A549 (cell line): Measurements from ENCODE around the gene HMG20A. TPM values are rescaled to one million over a fixed set of nuclear protein-coding genes. Genes with fewer than 3 reads are reported as not detected.
A peak's percentile ranks its signal among the peaks of the same experiment; 100 is the strongest.

ENCODE experiments used
- ATAC-seq, 2 experiments: fragments of 200-7000 bp in 1 of 2; fragments of >200 bp in 1 of 2; cut with Nextera tagmentation in 1 of 2; cut with Tn5 transposase in 1 of 2; 3 replicates each; pipeline versions ENCODE4 v1.8.0 to v1.9.1; 2018 to 2020; ENCODE audit warnings: mild to moderate bottlenecking in 1 of 2, moderate library complexity in 1 of 2
- CTCF ChIA-PET: fragments of 300-600 bp; sonication (Branson Sonifier 250); formaldehyde crosslinking; extraction: SDS; loops from one replicate; lab custom pipeline; 2021; ENCODE audit warnings: antibody characterized with exemption, inconsistent platforms; lab: Yijun Ruan, JAX
- POLR2A ChIA-PET: fragments of 350-600 bp; formaldehyde crosslinking; extraction: SDS; loops from one replicate; lab custom pipeline; 2021; ENCODE audit warnings: antibody characterized with exemption, inconsistent platforms; lab: Yijun Ruan, JAX
- DNase-seq, 2 experiments: peaks; one replicate each; pipeline versions ENCODE4 v3.0.0 to v3.0.0-alpha.2; 2011 to 2016; ENCODE audit warnings: low read depth in 1 of 2, low spot score in 1 of 2
- FAIRE-seq: peaks from 2 replicates; lab custom pipeline; 2011; peaks lifted over from hg19 to GRCh38; lab: Jason Lieb, UNC
- H3K27ac ChIP-seq, 2 experiments: fragments of >200 bp; sonication (Bioruptor Twin); formaldehyde crosslinking; 3 replicates each; pipeline ENCODE4 v1.5.1; 2016 to 2017
- H3K4me1 ChIP-seq: fragments of >200 bp; sonication (Bioruptor Twin); formaldehyde crosslinking; 3 replicates; pipeline ENCODE4 v1.6.1; 2016
- H3K4me2 ChIP-seq: fragments of >200 bp; sonication (Bioruptor Twin); formaldehyde crosslinking; 3 replicates; pipeline ENCODE4 v1.6.1; 2016
- H3K4me3 ChIP-seq: fragments of >200 bp; sonication (Bioruptor Twin); formaldehyde crosslinking; 3 replicates; pipeline ENCODE4 v1.5.1; 2016
- H3K9me3 ChIP-seq: fragments of >200 bp; sonication (Bioruptor Twin); formaldehyde crosslinking; 3 replicates; pipeline ENCODE4 v1.6.1; 2016
- ATOH8 ChIP-seq: fragments of 250-450 bp; sonication (Bioruptor Pico); IDR thresholded peaks from 2 replicates; pipeline ENCODE4 v1.5.0; 2020; ENCODE audit warnings: low read depth, mild to moderate bottlenecking, moderate library complexity
- BCL3 ChIP-seq: fragments of >200 bp; sonication (Bioruptor Twin); formaldehyde crosslinking; IDR thresholded peaks from 3 replicates; pipeline ENCODE4 v1.6.1; 2016
- BHLHE40 ChIP-seq: IDR thresholded peaks from 2 replicates; pipeline ENCODE4 v1.6.1; 2012; ENCODE audit warnings: low read depth, low read length, inconsistent platforms
- CBX8 ChIP-seq: fragments of 200-600 bp; sonication (generic); IDR thresholded peaks from 2 replicates; pipeline ENCODE4 v1.6.1; 2016
- CEBPB ChIP-seq, 2 experiments: fragments of >200 bp in 1 of 2; sonication (Bioruptor Twin) in 1 of 2; formaldehyde crosslinking in 1 of 2; IDR thresholded peaks; 2 replicates each; pipeline ENCODE4 v1.6.1; 2012 to 2016
- E2F6 ChIP-seq: IDR thresholded peaks from 2 replicates; pipeline ENCODE4 v1.6.1; 2012; ENCODE audit warnings: low read depth, borderline replicate concordance
- EHMT2 ChIP-seq: fragments of 200-600 bp; sonication (generic); IDR thresholded peaks from 2 replicates; pipeline ENCODE4 v1.6.1; 2016; ENCODE audit warnings: antibody characterized with exemption, low read depth, mild to moderate bottlenecking, moderate library complexity
- FOSB ChIP-seq: fragments of 250-450 bp; sonication (Bioruptor Pico); IDR thresholded peaks from 2 replicates; pipeline ENCODE4 v1.5.0; 2020; ENCODE audit warnings: mild to moderate bottlenecking, moderate library complexity
- FOSL2 ChIP-seq, 2 experiments: fragments of 450-650 bp in 1 of 2; fragments of >200 bp in 1 of 2; sonication (Bioruptor Twin) in 1 of 2; formaldehyde crosslinking; IDR thresholded peaks; 2 replicates each; pipeline versions ENCODE4 v1.5.0 to v1.6.1; 2016 to 2020; ENCODE audit warnings: mild to moderate bottlenecking in 1 of 2, moderate library complexity in 1 of 2
- GATA3 ChIP-seq: IDR thresholded peaks from 2 replicates; pipeline ENCODE4 v1.6.1; 2012; ENCODE audit warnings: borderline replicate concordance
- HDAC2 ChIP-seq: fragments of 200-600 bp; sonication (generic); IDR thresholded peaks from 2 replicates; pipeline ENCODE4 v1.6.1; 2016
- HMGXB4 ChIP-seq: fragments of 250-450 bp; sonication (Bioruptor Pico); IDR thresholded peaks from 2 replicates; pipeline ENCODE4 v1.5.0; 2021; ENCODE audit warnings: mild to moderate bottlenecking, moderate library complexity, borderline replicate concordance
- HOXB13 ChIP-seq: fragments of 250-450 bp; sonication (Bioruptor Pico); IDR thresholded peaks from 2 replicates; pipeline ENCODE4 v1.5.0; 2020; ENCODE audit warnings: low read depth, mild to moderate bottlenecking, moderate library complexity
- HOXB5 ChIP-seq: fragments of 250-450 bp; sonication (Bioruptor Pico); IDR thresholded peaks from 2 replicates; pipeline ENCODE4 v1.5.0; 2020; ENCODE audit warnings: mild to moderate bottlenecking, moderate library complexity
- JUNB ChIP-seq: fragments of >200 bp; sonication (Bioruptor Twin); formaldehyde crosslinking; IDR thresholded peaks from 2 replicates; pipeline ENCODE4 v1.6.1; 2016
- KDM1A ChIP-seq: fragments of 200-600 bp; sonication (generic); IDR thresholded peaks from 2 replicates; pipeline ENCODE4 v1.6.1; 2016; ENCODE audit warnings: low read depth, mild to moderate bottlenecking
- KDM5A ChIP-seq: fragments of 200-600 bp; sonication (generic); IDR thresholded peaks from 2 replicates; pipeline ENCODE4 v1.6.1; 2016; ENCODE audit warnings: antibody characterized with exemption, mild to moderate bottlenecking
- MAFK ChIP-seq: fragments of 450-650 bp; IDR thresholded peaks from 2 replicates; pipeline ENCODE4 v1.6.1; 2014; ENCODE audit not compliant: partially characterized antibody
- NFE2L2 ChIP-seq: fragments of 150-350 bp; conservative IDR thresholded peaks from 2 replicates; pipeline ENCODE4 v1.6.1; 2014; ENCODE audit warnings: low read length
- NPAS2 ChIP-seq: fragments of 250-450 bp; sonication (Bioruptor Pico); IDR thresholded peaks from 2 replicates; pipeline ENCODE4 v1.8.0; 2022; ENCODE audit warnings: mild to moderate bottlenecking, moderate library complexity, borderline replicate concordance
- PBX3 ChIP-seq: IDR thresholded peaks from 2 replicates; pipeline ENCODE4 v1.6.1; 2012
- PHF8 ChIP-seq: fragments of 200-600 bp; sonication (generic); IDR thresholded peaks from 2 replicates; pipeline ENCODE4 v1.6.1; 2016; ENCODE audit warnings: low read depth, mild to moderate bottlenecking, antibody characterized with exemption, moderate library complexity, borderline replicate concordance
- POLR2A ChIP-seq: IDR thresholded peaks from 2 replicates; pipeline ENCODE4 v1.6.1; 2012; ENCODE audit warnings: mild to moderate bottlenecking, low read length
- RAD21 ChIP-seq, 2 experiments: fragments of >200 bp in 1 of 2; sonication (Bioruptor Twin) in 1 of 2; formaldehyde crosslinking in 1 of 2; IDR thresholded peaks in 1 of 2; conservative IDR thresholded peaks in 1 of 2; 2 replicates in 1 of 2; 3 replicates in 1 of 2; pipeline ENCODE4 v1.6.1; 2012 to 2018; ENCODE audit warnings: inconsistent platforms in 1 of 2
- RARB ChIP-seq: fragments of 250-450 bp; sonication (Bioruptor Pico); IDR thresholded peaks from 2 replicates; pipeline ENCODE4 v1.8.0; 2021; ENCODE audit warnings: mild to moderate bottlenecking, moderate library complexity
- RFX5 ChIP-seq: fragments of 450-650 bp; IDR thresholded peaks from 2 replicates; pipeline ENCODE4 v1.7.1; 2014; ENCODE audit warnings: antibody characterized with exemption, mild to moderate bottlenecking, moderate library complexity
- SMC3 ChIP-seq: fragments of >200 bp; sonication (Bioruptor Twin); formaldehyde crosslinking; IDR thresholded peaks from 3 replicates; pipeline ENCODE4 v1.6.1; 2018; ENCODE audit warnings: inconsistent platforms
- TP53 ChIP-seq: fragments of 250-450 bp; sonication (Bioruptor Pico); IDR thresholded peaks from 2 replicates; pipeline ENCODE4 v1.5.0; 2021; ENCODE audit warnings: mild to moderate bottlenecking, moderate library complexity
- USF2 ChIP-seq: fragments of 450-650 bp; IDR thresholded peaks from 2 replicates; pipeline ENCODE4 v1.6.1; 2014; ENCODE audit warnings: antibody characterized with exemption
- ZSCAN20 ChIP-seq: fragments of 250-450 bp; sonication (Bioruptor Pico); IDR thresholded peaks from 2 replicates; pipeline ENCODE4 v1.8.0; 2022; ENCODE audit warnings: mild to moderate bottlenecking, moderate library complexity
- WGBS: methylation state at CpG from one replicate; pipeline ENCODE4 v1.1.6; 2017; ENCODE audit errors: missing lambda C conversion rate; 5-methylcytosine and 5-hydroxymethylcytosine counted together
- polyA plus RNA-seq, 4 experiments: library from polyadenylated mRNA; depleted of rRNA in 3 of 4; stranded (reverse); fragments of >200 nt; fragmentation: RNase III in 1 of 4; extraction: RNeasy Plus Mini Kit Qiagen cat#74134 plus additional on column Dnase treatment in 1 of 4; gene quantifications; 2 replicates in 3 of 4; 3 replicates in 1 of 4; pipeline ENCODE4 v1.2.3, GENCODE V29; 2011 to 2017

The HMG20A gene
- polyA plus RNA-seq, 2 of the 4 experiments (the other 2 are of a cell fraction): 29.5 to 85.1 TPM

GRCh38 chr15:77418391-77418965 lies 2.2 kb upstream of the HMG20A start:
- Histone ChIP-seq H3K27ac (peak overlapping the region in 1 of 2 experiments; percentile 93; a peak in 3 of 6 replicates), H3K4me3 (peak overlapping the region; percentile 76), H3K9me3 (no peaks in the 10 kb centered on the region), H3K4me2 (peak overlapping the region; percentile 66), H3K4me1 (peaks cover 25% of the 10 kb centered on the region)
- TF ChIP-seq FOSL2 (IDR thresholded peaks at IDR 0.05): no peak
- TF ChIP-seq FOSL2 (CRISPR knock-in tag; IDR thresholded peaks at IDR 0.05): no peak
- no peak for TF ChIP-seq KDM5A
- no peak for TF ChIP-seq RFX5
- TF ChIP-seq BHLHE40: no peak
- TF ChIP-seq E2F6: no peak
- TF ChIP-seq PHF8: no peak
- no peak for TF ChIP-seq MAFK
- TF ChIP-seq GATA3: no peak
- TF ChIP-seq POLR2A: no peak
- no peak for TF ChIP-seq HDAC2
- TF ChIP-seq BCL3: no peak
- no peak for TF ChIP-seq RAD21 (conservative IDR thresholded peaks at IDR 0.05 in 1 of 2, IDR thresholded peaks at IDR 0.05 in 1 of 2)
- TF ChIP-seq ZSCAN20 (CRISPR knock-in tag): no peak
- TF ChIP-seq PBX3: no peak
- no peak for FAIRE-seq
- CTCF ChIA-PET: interaction anchor here (0.6 to 1.9 kb wide), 13 partner anchors 9 to 310 kb away, joined by 3 to 6 read pairs (median 4); no protein-coding TSS in a partner anchor
- ATAC-seq: no peak
- DNase-seq: peak; percentile 6 to 21
- WGBS: 73% methylated on average over 8 of the region's 8 CpGs
- POLR2A ChIA-PET: interaction anchor here (1.2 kb wide), 1 partner anchor 125 kb away, joined by 6 read pairs; no protein-coding TSS in a partner anchor

- Histone ChIP-seq H3K9me3 (no peaks in the 10 kb centered on the region), H3K4me2 (peak overlapping the region; percentile 66), H3K27ac (peak overlapping the region; percentile 77 to 93), H3K4me3 (peak overlapping the region; percentile 76), H3K4me1 (peaks cover 29% of the 10 kb centered on the region)
- DNase-seq (peak; percentile 31 to 45), ATAC-seq (peak; percentile 31 to 44), FAIRE-seq (no peak)
- POLR2A ChIA-PET: interaction anchor here (1.0 to 1.2 kb wide), 2 partner anchors 124 to 1130 kb away, joined by 5 to 6 read pairs; no protein-coding TSS in a partner anchor
- CTCF ChIA-PET: interaction anchor here (0.6 to 1.9 kb wide), 13 partner anchors 9 to 311 kb away, joined by 3 to 6 read pairs (median 4); no protein-coding TSS in a partner anchor
- 5% methylated on average over 44 of the region's 72 CpGs for WGBS
- TF ChIP-seq CBX8: no peak
- no peak for TF ChIP-seq BHLHE40
- no peak for TF ChIP-seq RARB (CRISPR knock-in tag)
- TF ChIP-seq CEBPB (IDR thresholded peaks at IDR 0.05): no peak
- TF ChIP-seq JUNB: no peak
- TF ChIP-seq EHMT2: no peak
- TF ChIP-seq KDM1A: no peak
- no peak for TF ChIP-seq TP53 (CRISPR knock-in tag)
- no peak for TF ChIP-seq FOSB (CRISPR knock-in tag)
- no peak for TF ChIP-seq ATOH8 (CRISPR knock-in tag)
- TF ChIP-seq HOXB13 (CRISPR knock-in tag): no peak
- TF ChIP-seq HOXB5 (CRISPR knock-in tag): no peak
- TF ChIP-seq NFE2L2: no peak
- no peak for TF ChIP-seq NPAS2 (CRISPR knock-in tag)
- TF ChIP-seq HMGXB4 (CRISPR knock-in tag): no peak
- TF ChIP-seq USF2: no peak
- TF ChIP-seq SMC3: peak; percentile 12; the same call in 1 of the 3 replicates
These were observed 1.5 kb upstream of the HMG20A start for GRCh38 chr15:77418966-77419835.
